Islet of Langerhans (tissue), 1 donor: ENCODE data around the gene BTBD6.

Source experiments
- FAIRE-seq: peaks from one replicate; lab custom pipeline; 2011; peaks lifted over from hg19 to GRCh38; lab: Jason Lieb, UNC

The BTBD6 gene

DNA sequence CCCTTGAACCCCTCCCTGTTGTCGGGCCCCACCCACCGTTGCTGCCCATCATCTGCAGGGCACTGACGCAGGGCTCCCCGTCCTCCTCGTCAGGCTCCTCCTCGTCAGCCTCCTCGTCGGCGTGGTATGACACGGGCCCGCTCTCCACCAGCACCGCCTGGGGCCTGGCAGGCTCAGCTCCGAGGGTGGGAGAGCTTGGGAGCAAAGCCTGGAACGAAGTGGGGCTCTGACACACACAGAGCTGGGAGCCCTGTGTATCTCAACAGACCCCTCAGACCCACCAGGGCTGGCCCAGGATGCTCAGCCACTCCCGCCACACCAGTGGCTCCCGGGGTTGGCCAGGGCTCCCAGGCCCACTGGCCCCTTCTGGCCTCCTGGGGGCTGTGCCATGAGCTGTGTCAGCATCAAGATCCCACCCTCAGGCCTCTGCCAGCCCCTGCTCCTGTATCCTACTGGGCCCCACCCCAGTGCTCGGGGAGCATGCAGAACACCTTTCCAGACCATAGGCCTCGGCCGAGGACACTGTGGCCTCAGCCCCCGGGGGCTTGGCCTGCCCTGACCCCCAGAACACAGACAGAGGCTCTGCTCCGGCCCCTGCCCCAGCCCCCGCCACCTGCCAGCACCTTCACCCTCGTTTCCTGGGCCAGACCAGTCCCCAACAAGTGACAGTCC is 37.1 kb upstream of the BTBD6 start:
- FAIRE-seq = no peak

- no peak for FAIRE-seq
Observed at GRCh38 chr14:105211758-105212089, 36.6 kb upstream of the BTBD6 start.

- FAIRE-seq = no peak
Observed at GRCh38 chr14:105212541-105213300, 35.6 kb upstream of the BTBD6 start.

GRCh38 chr14:105213361-105213760 is 35.0 kb upstream of the BTBD6 start:
- no peak for FAIRE-seq

DNA sequence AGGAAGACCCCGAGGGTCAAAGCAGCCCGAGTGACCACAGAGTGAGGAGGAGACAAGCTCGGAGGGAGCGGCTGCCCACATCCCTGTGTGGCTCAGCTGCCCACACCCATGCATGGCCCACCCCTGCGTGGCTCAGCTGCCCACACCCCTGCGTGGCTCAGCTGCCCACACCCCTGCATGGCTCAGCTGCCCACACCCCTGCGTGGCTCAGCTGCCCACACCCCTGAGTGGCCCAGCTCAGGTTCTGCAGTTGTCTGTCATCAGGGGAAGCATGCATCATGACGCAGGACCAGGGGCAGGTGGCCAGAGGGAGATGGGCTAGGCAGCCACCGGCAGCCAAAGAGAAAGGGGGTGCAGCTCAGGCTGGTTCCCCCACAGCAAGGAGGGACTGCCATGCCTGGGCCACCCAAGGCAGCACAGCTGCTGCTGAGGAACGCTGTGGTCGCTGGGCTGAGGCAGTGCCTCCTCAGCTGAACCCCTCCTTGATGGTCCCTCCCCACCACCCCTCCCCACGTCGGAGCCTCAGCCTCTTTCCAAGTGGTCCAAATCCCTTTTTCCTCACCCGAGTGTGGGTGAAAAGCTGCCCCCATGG is 33.9 kb upstream of the BTBD6 start:
- no peak for FAIRE-seq

DNA sequence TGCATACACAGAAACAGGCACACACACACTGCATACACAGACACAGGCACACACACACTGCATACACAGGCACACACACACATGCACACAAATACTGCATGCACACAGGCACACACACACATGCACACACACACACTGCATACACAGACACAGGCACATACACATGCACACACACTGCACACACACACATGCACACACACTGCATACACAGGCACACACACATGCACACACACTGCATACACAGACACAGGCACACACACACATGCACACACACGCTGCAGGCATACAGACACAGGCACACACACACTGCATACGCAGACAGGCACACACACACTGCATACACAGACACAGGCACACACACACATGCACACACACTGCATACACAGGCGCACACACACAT is 32.7 kb upstream of the BTBD6 start:
- FAIRE-seq = no peak

DNA sequence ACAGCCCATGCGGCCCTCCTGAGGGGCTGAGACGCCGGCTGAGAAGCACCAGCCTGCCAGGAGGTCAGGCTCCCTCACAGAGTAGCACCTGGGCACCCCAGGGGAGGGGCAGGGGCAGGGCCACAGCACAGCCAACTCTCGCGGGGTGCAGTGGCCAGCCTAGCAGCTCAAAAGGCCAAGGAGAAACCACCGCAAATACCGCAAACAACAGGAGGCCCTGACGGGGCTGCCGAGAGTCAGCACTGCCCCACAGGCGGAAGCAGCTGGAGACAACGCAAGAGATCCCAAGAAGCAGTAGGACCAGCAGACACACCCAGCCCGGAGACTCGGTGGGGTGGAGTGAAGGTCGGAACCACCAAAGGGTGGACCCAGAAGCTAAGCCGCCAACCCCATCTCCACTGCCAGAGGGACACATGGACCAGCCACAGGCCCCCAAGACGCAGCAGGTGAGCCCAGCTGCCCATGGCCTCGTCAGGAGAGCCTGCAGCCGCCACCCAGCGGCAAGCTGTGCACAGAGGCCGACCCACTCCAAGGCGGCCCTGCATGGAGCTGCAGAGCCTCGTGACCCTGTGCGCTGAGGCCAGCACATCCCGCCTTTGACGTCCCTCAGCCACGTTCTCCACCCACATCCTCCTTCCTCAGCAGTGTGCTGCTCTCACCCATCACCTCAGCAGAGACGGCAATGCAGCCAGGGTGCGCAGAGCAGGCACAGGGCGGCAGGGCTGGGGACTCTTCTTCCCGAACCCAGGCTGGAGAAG is 31.7 kb upstream of the BTBD6 start:
- no peak for FAIRE-seq

DNA sequence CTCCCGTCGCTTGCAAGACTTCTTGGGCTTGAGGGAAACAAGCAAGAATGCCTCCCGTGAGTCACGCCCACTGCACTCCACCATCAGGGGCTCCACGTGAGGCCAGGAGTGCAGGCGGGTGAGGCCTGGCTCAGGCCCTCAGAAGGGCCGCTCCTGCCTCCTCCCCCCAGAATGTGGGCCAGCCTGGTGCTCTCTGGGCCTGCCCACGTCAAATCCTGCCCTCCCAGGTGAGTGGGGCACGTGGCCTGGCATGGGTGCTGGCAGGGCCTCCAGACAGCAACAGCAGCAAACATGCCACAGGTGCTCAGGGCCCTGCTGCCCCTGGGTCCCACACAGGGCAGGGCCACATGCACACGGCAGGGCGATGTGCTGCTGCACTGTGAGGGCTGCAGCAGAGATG is 30.6 kb upstream of the BTBD6 start:
- no peak for FAIRE-seq

- no peak for FAIRE-seq
Observed at GRCh38 chr14:105218611-105219010, 29.7 kb upstream of the BTBD6 start.

- FAIRE-seq = no peak
Observed at GRCh38 chr14:105219043-105219612, 29.2 kb upstream of the BTBD6 start.

DNA sequence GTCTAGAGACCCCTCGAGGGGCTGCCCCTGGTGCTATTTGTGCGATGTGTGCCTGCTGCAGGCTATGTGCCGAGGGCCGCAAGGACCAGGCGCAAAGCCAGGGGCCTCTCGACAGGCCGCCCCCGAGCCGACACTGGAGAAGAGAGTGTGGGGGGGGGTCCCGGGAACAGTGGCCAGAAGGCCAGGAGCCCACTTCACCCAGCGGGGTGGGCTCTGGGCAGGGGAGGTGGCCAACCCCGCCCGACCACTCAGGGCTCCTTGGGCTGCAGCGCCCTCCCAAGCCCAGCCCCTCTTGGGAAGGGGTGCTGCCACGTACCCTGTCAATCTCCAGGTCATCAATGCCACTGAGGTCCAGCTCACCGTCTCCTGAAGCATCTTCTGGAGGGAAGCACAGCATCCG is 28.6 kb upstream of the BTBD6 start:
- no peak for FAIRE-seq

- FAIRE-seq = no peak
Observed at GRCh38 chr14:105220699-105221597, 27.4 kb upstream of the BTBD6 start.

DNA sequence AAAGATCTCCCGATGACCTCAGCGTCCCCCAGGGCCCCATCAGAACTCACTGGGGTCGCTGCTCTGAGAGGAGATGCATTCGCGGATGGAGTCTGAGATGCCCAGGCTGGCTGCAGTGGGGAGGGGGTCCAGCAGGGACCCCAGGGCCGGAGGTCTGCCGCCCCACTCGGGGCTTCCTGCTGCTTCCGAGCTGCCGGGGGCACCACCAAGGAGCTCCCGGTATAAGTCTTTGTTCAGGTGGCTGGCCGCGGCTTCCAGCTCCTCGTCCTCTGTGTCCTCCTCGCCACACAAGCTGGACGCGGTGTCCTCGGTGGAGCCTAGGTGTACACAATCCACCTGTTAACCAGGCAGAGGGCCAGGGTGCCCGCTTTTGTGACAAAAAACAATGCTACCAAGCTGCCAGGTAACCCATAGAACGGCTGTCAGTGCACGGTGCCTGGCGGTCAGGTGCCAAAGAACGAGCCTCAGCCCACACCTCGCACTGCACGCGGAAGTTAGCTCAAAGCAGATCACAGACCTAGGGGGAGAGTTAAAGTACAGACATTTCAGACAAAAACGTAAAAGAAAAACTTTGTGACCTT is 26.6 kb upstream of the BTBD6 start:
- FAIRE-seq = no peak

- no peak for FAIRE-seq
Observed at GRCh38 chr14:105223260-105223659, 25.1 kb upstream of the BTBD6 start.

DNA sequence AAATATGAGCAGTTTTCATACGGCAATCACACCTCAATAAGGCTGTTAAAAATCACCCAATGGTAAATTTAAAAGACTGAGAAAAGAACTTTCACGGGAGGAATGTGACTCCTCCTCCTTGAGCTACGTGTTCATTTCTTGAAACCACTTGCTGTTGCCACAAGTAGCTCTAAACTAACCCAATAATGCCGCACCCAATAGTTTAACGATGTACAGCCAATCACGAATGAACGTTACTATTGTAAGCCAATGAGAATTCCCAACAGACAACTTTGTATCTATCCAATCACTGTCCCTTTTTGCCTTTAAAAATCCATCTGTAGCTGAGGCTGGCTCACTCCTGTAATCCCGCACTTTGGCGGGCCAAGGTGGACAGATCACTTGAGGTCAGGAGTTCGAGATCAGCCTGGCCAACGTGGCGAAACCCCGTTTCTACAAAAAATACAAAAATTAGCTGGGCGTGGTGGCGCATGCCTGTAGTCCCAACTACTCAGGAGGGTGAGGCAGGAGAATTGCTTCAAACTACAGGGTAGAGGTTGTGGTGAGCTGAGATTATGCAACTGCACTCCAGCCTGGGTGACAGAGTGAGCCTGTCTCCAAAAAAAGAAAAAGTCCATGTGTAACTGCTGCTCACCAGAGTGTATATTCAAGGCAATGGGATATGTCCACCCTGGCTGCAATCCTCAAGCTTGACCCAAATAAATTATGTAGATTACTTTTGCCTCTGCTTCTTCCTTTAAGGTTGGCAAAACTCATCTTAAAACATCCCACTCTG is 24.4 kb upstream of the BTBD6 start:
- FAIRE-seq = no peak

GRCh38 chr14:105224845-105225570 is 23.3 kb upstream of the BTBD6 start:
- FAIRE-seq = no peak

DNA sequence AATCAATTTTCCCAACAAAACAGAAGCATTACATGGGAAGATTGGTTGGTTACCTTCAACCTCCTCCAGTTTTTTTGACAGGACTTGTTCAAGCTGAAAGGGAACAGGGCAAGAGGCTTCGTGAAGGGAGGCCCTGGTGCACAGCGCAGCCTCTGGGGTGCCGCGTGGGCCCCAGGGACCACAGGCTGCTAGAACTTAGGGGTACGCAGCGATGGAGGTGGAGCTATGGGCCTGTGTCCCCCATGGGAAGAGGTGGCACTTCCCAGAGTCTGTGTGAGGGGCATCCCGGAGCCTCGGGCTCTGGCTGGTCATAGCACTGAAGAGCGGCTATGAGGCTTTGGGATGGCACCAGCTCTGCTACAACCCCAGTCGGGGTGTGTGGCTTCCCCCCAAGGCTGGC is 22.1 kb upstream of the BTBD6 start:
- no peak for FAIRE-seq

DNA sequence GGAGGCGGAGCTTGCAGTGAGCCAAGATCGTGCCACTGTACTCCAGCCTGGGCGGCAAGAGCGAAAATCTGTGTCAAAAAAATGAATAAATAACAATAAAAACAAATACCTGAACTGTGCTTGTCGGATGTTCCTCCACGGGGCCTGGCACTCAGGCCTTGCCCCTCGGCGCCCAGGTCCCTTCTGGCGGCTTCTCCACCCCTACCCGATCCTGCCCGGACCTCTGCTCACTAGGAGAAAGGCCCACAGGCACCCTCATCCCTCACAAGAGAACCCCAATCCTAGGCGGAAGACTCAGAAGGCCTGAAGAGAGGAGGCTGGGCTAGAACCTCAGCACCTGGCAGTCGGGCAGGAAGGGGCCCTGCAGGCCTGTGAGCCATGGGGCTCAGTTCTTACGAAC is 21.0 kb upstream of the BTBD6 start:
- FAIRE-seq = no peak

DNA sequence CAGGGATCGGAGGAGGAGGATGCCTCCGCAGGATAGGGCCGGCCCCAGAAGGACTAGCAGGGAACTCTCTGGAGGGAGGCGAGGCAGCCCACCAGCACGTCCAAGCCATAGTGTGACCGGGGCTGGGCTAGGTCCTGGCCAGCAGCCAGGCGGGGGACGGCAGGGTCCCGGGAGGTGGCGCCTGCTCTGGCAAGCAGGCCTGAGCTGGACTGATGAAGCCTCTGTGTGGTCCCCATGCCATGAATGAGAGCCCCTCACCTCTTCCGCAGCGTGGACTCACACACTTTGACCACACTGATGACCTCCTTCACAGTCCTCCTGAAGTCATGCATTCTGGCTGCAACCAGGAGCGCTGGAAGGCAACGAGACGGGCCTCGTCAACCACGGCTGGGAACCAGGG is 19.8 kb upstream of the BTBD6 start:
- FAIRE-seq = no peak
